GM18868 (cell line): ENCODE measurements around the gene RNU6-9.

Source experiments
- ATAC-seq: cut with Tn5 transposase; IDR thresholded peaks from one replicate; pipeline ENCODE4 v1.9.1; 2021; ENCODE audit warnings: mild to moderate bottlenecking, moderate library complexity; ENCODE audit not compliant: unreplicated experiment

RNU6-9 gene

GRCh38 chr19:861141-861755 is 32.0 kb upstream of the RNU6-9 start:
- ATAC-seq, result no peak

- no peak for ATAC-seq
Observed at GRCh38 chr19:861756-862580, 31.3 kb upstream of the RNU6-9 start.

GRCh38 chr19:862581-863314 is 30.5 kb upstream of the RNU6-9 start:
- no peak for ATAC-seq

GRCh38 chr19:863315-863620 is 30.0 kb upstream of the RNU6-9 start:
- no peak for ATAC-seq

GRCh38 chr19:866769-867300 is 26.4 kb upstream of the RNU6-9 start:
- ATAC-seq, result no peak

GRCh38 chr19:867301-867793 is 25.9 kb upstream of the RNU6-9 start:
- no peak for ATAC-seq

- ATAC-seq, result no peak
Observed at GRCh38 chr19:867855-868457, 25.3 kb upstream of the RNU6-9 start.

- no peak for ATAC-seq
Observed at GRCh38 chr19:868458-869244, 24.6 kb upstream of the RNU6-9 start.

- ATAC-seq, result no peak
Observed at GRCh38 chr19:869245-870177, 23.8 kb upstream of the RNU6-9 start.

- ATAC-seq, result no peak
Observed at GRCh38 chr19:870314-870713, 23.0 kb upstream of the RNU6-9 start.

GRCh38 chr19:870963-871401 is 22.3 kb upstream of the RNU6-9 start:
- ATAC-seq, result no peak

- ATAC-seq, result no peak
Observed at GRCh38 chr19:871446-872265, 21.6 kb upstream of the RNU6-9 start.

- no peak for ATAC-seq
Observed at GRCh38 chr19:872266-872951, 20.9 kb upstream of the RNU6-9 start.

- no peak for ATAC-seq
Observed at GRCh38 chr19:873084-873483, 20.2 kb upstream of the RNU6-9 start.

GRCh38 chr19:873561-874041 is 19.7 kb upstream of the RNU6-9 start:
- no peak for ATAC-seq

GRCh38 chr19:875265-875879 is 17.9 kb upstream of the RNU6-9 start:
- ATAC-seq, result no peak

- no peak for ATAC-seq
Observed at GRCh38 chr19:876089-876488, 17.2 kb upstream of the RNU6-9 start.
